Activated CD8-positive, alpha-beta memory T cell treated with anti-CD3 and anti-CD28 coated beads for 24 hours (primary cell): ENCODE data around the gene CALM1.
A peak's percentile ranks its signal among the peaks of the same experiment; 100 is the strongest.
"Not testable (repeated sequence)": the region's sequence is repeated elsewhere in the genome, so short reads cannot be mapped to it uniquely, and the experiment has no call there.

Source experiments
- DNase-seq: peaks from one replicate; pipeline ENCODE4 v3.0.0-alpha.2; 2020

Gene CALM1

GRCh38 chr14:90383731-90384542 is 12.9 kb upstream of the CALM1 start:
- peak; percentile 87 for DNase-seq

DNA sequence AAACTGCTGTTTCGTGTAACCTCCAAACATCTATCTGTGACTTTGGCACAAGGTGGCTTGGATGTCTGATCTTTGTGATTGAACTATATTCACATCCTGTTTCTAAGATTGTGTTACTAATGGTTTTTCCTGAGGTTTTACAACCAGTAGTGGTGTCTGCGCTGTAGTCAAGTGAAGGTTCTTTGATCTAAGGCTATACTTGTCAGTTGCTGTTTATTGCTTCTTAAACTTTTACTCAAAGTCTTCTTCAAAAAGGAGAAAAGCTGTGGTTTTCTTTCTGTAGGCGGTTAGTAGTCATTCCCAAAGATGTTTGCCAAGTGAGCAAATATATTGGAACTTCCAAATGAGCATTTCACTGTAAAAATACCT is 12.3 kb upstream of the CALM1 start:
- no peak for DNase-seq

GRCh38 chr14:90386321-90386720 is 10.5 kb upstream of the CALM1 start:
- no peak for DNase-seq

DNA sequence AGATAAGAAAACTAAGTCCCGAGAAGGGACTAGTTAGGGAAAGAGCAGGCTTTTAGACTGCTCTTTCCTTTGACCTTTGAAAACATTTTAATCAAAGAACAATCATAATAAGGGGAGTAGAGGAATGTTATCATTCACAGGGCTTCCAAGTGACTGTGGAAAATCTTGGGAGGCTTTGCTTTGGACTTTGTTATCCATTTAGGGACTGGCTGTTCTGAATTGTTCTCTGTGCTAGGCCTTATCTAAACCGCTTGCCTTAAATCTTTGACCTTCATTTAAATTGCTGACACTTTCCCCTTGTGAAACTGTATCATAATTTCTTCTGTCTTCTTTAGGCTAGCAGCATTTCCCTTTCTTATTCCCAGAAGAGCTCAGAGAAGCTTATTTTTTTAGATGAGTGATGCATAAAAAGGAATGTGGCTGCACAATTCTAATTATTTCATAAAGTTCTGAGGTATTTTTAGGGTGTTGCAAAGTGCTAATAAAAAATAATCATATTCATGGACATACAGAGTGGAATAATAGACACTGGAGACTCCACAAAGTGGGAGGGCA is 9.5 kb upstream of the CALM1 start:
- no peak for DNase-seq

GRCh38 chr14:90388437-90388836 is 8.4 kb upstream of the CALM1 start:
- DNase-seq, result no peak

GRCh38 chr14:90388982-90389381 is 7.8 kb upstream of the CALM1 start:
- DNase-seq, result no peak

DNA sequence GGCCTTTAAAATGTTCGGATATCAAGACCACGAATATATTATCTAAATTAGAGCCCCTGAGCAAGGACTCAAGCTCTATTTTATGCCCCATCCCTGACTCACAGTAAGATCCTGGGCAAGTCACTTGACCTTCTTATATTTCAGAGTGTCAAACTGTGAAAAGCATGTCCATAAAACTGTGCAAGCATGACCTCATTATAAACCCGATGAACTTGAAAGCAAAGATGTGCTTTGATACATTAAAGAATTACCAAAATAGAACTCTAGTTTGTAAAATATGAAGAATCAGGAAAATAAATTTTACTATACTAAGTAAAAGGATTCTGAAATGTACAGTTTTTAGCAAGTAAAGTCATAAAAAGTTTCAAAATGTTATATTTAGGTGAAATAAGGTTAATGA is 2.9 kb upstream of the CALM1 start:
- DNase-seq, result no peak

- not testable (repeated sequence) for DNase-seq
Measured at GRCh38 chr14:90394782-90395181, 2.0 kb upstream of the CALM1 start.

- peak; percentile 85 for DNase-seq
Measured at GRCh38 chr14:90397425-90398314, 841 bp downstream of the CALM1 start.

GRCh38 chr14:90398315-90398839 is 1.5 kb downstream of the CALM1 start:
- peak; percentile 84 for DNase-seq

GRCh38 chr14:90398841-90399540 is 2.2 kb downstream of the CALM1 start:
- DNase-seq, result no peak

- peak; percentile 86 for DNase-seq
Measured at GRCh38 chr14:90399541-90400444, 3.0 kb downstream of the CALM1 start.

DNA sequence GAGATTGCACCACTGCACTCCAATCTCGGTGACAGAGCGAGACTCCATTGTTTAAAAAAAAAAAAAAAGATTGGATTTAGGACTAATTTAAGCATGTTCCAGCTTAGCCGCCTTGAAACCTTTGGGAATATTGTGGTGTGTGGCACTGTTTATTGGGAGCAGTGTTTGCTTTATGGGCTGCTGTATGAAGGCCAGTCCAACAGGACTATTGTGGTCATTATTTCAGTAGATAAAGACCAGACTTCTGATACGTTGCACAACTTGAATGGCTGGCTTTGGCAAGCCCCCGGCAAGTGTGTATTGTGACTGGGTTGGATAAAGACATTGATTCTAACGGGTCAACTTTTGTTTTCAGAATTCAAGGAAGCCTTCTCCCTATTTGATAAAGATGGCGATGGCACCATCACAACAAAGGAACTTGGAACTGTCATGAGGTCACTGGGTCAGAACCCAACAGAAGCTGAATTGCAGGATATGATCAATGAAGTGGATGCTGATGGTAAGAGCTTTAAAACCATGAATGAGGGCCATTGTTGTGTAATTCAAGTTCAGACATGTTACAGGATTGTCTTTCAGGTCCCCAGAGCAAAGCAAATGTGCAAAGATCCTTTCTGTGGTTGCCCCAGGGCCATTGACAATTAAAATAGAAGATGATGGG is 4.2 kb downstream of the CALM1 start:
- DNase-seq, result no peak

DNA sequence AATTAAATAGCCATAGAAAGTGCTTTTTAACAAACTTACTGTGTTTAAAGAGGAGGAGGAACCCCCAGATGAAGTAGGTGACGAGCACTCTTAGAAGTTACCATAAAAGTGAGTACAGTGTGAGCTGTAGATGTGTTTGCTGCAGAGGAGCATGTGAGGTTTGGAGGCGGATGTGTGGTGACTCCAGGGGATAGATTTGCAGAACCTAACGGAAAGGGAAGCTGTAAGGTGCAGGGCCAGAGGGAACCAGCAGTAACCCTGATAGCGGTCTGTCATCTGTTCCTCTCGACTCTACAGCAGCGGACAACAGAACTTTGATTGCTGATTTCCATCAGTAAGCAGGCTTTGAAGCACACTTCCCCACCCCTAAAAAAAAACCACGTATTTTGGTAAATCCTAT is 5.2 kb downstream of the CALM1 start:
- no peak for DNase-seq

GRCh38 chr14:90403065-90403464 is 6.2 kb downstream of the CALM1 start:
- DNase-seq, result no peak

DNA sequence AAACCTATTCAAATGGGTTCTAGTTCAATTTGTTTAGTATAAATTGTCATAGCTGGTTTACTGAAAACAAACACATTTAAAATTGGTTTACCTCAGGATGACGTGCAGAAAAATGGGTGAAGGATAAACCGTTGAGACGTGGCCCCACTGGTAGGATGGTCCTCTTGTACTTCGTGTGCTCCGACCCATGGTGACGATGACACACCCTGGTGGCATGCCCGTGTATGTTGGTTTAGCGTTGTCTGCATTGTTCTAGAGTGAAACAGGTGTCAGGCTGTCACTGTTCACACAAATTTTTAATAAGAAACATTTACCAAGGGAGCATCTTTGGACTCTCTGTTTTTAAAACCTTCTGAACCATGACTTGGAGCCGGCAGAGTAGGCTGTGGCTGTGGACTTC is 8.3 kb downstream of the CALM1 start:
- no peak for DNase-seq

GRCh38 chr14:90405755-90406154 is 8.9 kb downstream of the CALM1 start:
- no peak for DNase-seq

- no peak for DNase-seq
Measured at GRCh38 chr14:90406384-90406798, 9.6 kb downstream of the CALM1 start.

DNA sequence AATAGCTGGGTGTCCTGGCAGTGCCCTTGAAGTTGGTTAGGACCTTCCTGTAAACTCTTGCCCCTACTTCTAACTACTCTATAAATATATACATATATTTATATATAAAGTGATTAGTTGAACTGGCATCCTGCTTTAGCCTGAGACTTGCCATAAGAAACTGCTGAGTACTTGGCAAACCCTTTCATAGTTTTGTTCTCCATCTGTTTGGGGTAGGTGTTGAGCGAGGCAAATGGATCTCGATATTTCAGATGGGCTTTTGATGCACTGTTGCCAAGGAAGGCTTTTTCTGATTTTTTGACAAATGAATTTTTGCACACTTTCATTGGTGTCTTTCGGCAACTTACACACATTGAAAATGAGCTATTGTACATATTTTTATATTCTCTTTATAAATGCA is 10.4 kb downstream of the CALM1 start:
- DNase-seq, result no peak

DNA sequence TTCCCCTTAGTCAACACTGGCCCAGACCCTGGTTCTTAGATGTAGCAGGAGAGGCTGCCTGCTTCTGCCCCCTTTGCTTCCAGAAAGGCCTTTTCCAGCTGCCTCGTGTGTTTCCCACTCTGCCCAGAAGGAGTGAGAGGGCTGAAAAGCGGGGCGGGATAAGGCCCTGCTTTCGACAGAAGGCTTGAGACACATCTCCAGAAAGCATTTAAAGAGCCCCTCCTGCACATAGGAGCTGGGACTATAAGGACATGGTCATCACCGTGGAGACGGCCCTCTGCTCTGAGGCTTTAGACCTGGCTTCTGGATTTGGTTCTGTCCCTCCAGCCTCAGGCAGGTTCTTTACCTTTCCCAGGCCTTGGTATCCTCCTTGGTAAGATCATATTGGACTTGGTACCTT is 11.9 kb downstream of the CALM1 start:
- DNase-seq, result no peak

GRCh38 chr14:90409209-90409730 is 12.4 kb downstream of the CALM1 start:
- no peak for DNase-seq
